Stimulated activated CD4-positive, alpha-beta T cell treated with anti-CD3 and anti-CD28 coated beads, Interleukin-12 subunit alpha, Interleukin-12 subunit beta, amount 100 ng/mL, for 48 hours (primary cell): Measurements from ENCODE around the gene TMPRSS9.
"Not testable (repeated sequence)": the region's sequence is repeated elsewhere in the genome, so short reads cannot be mapped to it uniquely, and the experiment has no call there.

Experiments used
- DNase-seq, 3 donors: peaks; one replicate each; pipeline ENCODE4 v3.0.0-alpha.2; 2020; ENCODE audit warnings: low read depth in 2 of 3, low spot score in 1 of 3

TMPRSS9 gene

GRCh38 chr19:2341982-2342381 lies 18.1 kb upstream of the TMPRSS9 start:
- no peak for DNase-seq

GRCh38 chr19:2342656-2343288 lies 17.3 kb upstream of the TMPRSS9 start:
- no peak for DNase-seq

GRCh38 chr19:2343289-2343982 lies 16.6 kb upstream of the TMPRSS9 start:
- no peak for DNase-seq

- DNase-seq: no peak
These were observed 15.6 kb upstream of the TMPRSS9 start for GRCh38 chr19:2344381-2344870.

- DNase-seq: no peak
These were observed 15.0 kb upstream of the TMPRSS9 start for GRCh38 chr19:2345076-2345475.

GRCh38 chr19:2345794-2346663 lies 14.0 kb upstream of the TMPRSS9 start:
- DNase-seq: no peak

GRCh38 chr19:2349818-2350217 lies 10.2 kb upstream of the TMPRSS9 start:
- DNase-seq: not testable (repeated sequence)

GRCh38 chr19:2350656-2351055 lies 9.4 kb upstream of the TMPRSS9 start:
- no peak for DNase-seq

GRCh38 chr19:2351591-2351990 lies 8.5 kb upstream of the TMPRSS9 start:
- no peak for DNase-seq

- DNase-seq: no peak
These were observed 7.9 kb upstream of the TMPRSS9 start for GRCh38 chr19:2352121-2352520.

GRCh38 chr19:2353159-2353886 lies 6.7 kb upstream of the TMPRSS9 start:
- no peak for DNase-seq

GRCh38 chr19:2353887-2354592 lies 6.0 kb upstream of the TMPRSS9 start:
- DNase-seq: no peak

GRCh38 chr19:2354670-2355069 lies 5.4 kb upstream of the TMPRSS9 start:
- no peak for DNase-seq

- no peak for DNase-seq
These were observed 4.7 kb upstream of the TMPRSS9 start for GRCh38 chr19:2355168-2356035.

GRCh38 chr19:2356036-2356646 lies 3.9 kb upstream of the TMPRSS9 start:
- no peak for DNase-seq

GRCh38 chr19:2357279-2358206 lies 2.5 kb upstream of the TMPRSS9 start:
- DNase-seq: no peak

GRCh38 chr19:2358548-2359173 lies 1.4 kb upstream of the TMPRSS9 start:
- DNase-seq: no peak

GRCh38 chr19:2360833-2361232 lies 768 bp downstream of the TMPRSS9 start:
- no peak for DNase-seq
